ENCODE measurements around the gene HDAC6. TPM values are rescaled to one million over a fixed set of nuclear protein-coding genes. Genes with fewer than 3 reads are reported as not detected.

The HDAC6 gene
- total and polyA plus RNA-seq, 2 of the 13 experiments (the other 11 are each of a cell fraction or from before 2014, with no cell fraction given), result 80.4 to 93.6 TPM

GRCh38 chrX:48794911-48795515 is 6.9 kb upstream of the HDAC6 start:
- H3K9ac ChIP-seq (ENCODE audit: insufficient read depth, low read depth, low read length), result no peak overlapping the region

More at GRCh38 chrX:48794911-48795515, 6.9 kb upstream of the HDAC6 start:
- CTCF ChIA-PET (ENCODE audit: low intra/inter-chr PET ratio, low total read pairs), result no interaction called here
- no peaks in the 10 kb centered on the region for H4K20me1 ChIP-seq (ENCODE audit: insufficient read depth, low read length)
- no peak overlapping the region for H3K27ac ChIP-seq (ENCODE audit: extremely low read length, insufficient read depth, low read length)
- TF ChIP-seq ZBTB44 (CRISPR knock-in tag; IDR thresholded peaks at IDR 0.05) (no peak), IKZF5 (CRISPR knock-in tag; IDR thresholded peaks at IDR 0.05) (no peak), CHD2 (IDR thresholded peaks at IDR 0.05; ENCODE audit: low read depth, low read length) (no peak), SRY (CRISPR knock-in tag; IDR thresholded peaks at IDR 0.05) (no peak), ZNF703 (CRISPR knock-in tag; IDR thresholded peaks at IDR 0.05; ENCODE audit: borderline replicate concordance) (no peak), ZNF232 (CRISPR knock-in tag; IDR thresholded peaks at IDR 0.05; ENCODE audit: borderline replicate concordance) (no peak), ATF2 (CRISPR knock-in tag; IDR thresholded peaks at IDR 0.05) (no peak), THAP11 (CRISPR knock-in tag; IDR thresholded peaks at IDR 0.05) (no peak), PHF5A (CRISPR knock-in tag; IDR thresholded peaks at IDR 0.05; ENCODE audit: low read depth, unreplicated experiment) (no peak)
- H3K27me3 ChIP-seq (ENCODE audit: control insufficient read depth in 1 of 2, insufficient read depth in 2 of 2, low read length in 2 of 2), result no peaks in the 10 kb centered on the region
- no peaks in the 10 kb centered on the region for H3K9me3 ChIP-seq (ENCODE audit: low read length)
- FAIRE-seq, result no peak
- in situ Hi-C loops (cut with HindIII; ENCODE audit: extremely low pct_ligation_motif_present, low pct_unique_long_range_greater_than_20kb), result no loop called here
- peaks cover 40% of the 10 kb centered on the region for H3K4me1 ChIP-seq (ENCODE audit: insufficient read depth, low read length)
- H3K4me3 ChIP-seq (replicated peaks in 1 of 3; ENCODE audit: insufficient read depth in 1 of 3, low read depth in 2 of 3, low read length in 3 of 3), result no peak overlapping the region
- POLR2A ChIA-PET, result interaction anchor here (0.9 kb wide), 1 partner anchor 396 kb away, joined by 3 read pairs; no protein-coding TSS in a partner anchor
- H2AFZ ChIP-seq (ENCODE audit: low read length), result no peak overlapping the region
- H3K36me3 ChIP-seq (replicated peaks in 1 of 2; ENCODE audit: control insufficient read depth in 1 of 2, insufficient read depth in 2 of 2, low read length in 2 of 2), result no peaks in the 10 kb centered on the region
- no TSS peak for BruUV-seq (replicated peaks)
- no peak for ATAC-seq
- peak overlapping the region; percentile 23; the same call in 1 of the 2 replicates for H3K4me2 ChIP-seq (ENCODE audit: low read depth, low read length)
- no peaks in the 10 kb centered on the region for H3K79me2 ChIP-seq (ENCODE audit: insufficient read depth, low read length)
- intact Hi-C loops (cut with micrococcal nuclease; ENCODE audit: unreplicated experiment), result no loop called here
- WGBS (ENCODE audit: low lambda C conversion rate), result 0% methylated on average over 1 of the region's 8 CpGs
- no peak for DNase-seq (ENCODE audit: low spot score)

All from HepG2 (cell line).